Activated CD4-positive, CD25-positive, alpha-beta regulatory T cell (primary cell): Measurements from ENCODE around the gene CIART.
"Not testable (repeated sequence)": the region's sequence is repeated elsewhere in the genome, so short reads cannot be mapped to it uniquely, and the experiment has no call there.

Experiments used
- DNase-seq, 4 experiments: peaks; one replicate each; lab custom pipeline; 2025; lab: John Stamatoyannopoulos, UW

CIART gene, protein sequence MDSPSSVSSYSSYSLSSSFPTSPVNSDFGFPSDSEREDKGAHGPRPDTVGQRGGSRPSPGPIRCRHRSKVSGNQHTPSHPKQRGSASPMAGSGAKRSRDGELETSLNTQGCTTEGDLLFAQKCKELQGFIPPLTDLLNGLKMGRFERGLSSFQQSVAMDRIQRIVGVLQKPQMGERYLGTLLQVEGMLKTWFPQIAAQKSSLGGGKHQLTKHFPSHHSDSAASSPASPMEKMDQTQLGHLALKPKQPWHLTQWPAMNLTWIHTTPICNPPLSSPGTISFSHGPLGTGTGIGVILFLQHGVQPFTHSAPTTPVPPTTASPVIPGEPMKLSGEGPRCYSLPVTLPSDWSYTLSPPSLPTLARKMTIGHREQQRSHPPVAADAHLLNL

DNA sequence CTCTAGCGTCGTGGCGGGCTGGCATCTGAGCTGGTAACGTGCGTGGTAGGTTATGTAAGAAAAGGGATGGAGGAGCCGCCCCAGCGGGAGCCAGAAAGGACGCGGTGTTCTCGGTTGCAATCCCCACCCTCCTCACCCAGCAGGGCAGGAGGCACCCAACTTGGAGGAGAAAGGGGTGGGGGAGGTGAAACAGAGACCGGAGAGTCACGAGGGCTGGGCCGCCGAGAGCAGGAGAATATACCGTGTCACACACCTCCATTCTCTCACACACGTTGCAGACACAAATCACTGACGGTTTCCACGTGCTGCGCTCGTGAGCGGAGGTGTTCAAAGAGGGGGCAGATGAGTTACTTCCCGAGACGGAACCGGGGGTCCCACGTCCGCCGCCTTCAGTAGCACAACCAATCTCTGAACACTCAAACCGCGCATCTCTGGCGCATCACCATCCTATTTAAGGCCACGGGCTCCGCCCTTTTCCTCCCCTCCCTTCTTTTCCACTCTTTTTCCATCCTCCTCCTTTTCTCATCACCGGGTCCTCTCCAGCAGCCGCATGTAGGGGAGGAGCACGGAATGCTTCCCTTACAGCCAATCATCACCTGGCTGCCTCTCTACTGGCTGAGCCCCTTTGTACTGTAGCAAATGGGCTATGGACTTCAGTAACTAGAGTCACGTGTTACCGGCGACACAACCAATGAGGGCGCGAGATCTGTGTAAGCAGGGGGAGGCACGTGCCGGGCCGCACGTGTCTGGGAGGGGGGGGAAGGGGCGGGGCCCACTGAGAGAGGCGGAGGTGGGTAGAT is at the start of gene CIART:
Gene CIART (plus strand): TSS at position 797 of the 800 bp plus-strand sequence. CDS start 714 bp downstream, outside the sequence.
- peak; percentile 42 to 67 (median 56) for DNase-seq

DNA sequence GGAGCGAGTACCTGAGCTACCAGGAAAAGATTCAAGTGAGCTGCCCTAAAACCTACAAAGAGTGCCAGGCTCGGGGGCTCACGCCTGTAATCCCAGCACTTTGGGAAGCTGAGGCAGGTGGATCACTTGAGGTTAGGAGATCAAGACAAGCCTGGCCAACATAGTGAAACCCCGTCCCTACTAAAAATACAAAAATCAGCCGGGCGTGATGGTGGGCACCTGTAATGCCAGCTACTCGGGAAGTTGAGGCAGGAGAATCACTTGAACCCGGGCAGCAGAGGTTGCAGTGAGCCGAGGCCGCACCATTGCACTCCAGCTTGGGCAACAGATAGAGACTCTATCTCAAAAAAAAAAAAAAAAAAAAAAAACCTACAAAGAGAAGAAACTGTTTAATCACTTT is 49.4 kb upstream of the CIART start:
- DNase-seq = not testable (repeated sequence)

DNA sequence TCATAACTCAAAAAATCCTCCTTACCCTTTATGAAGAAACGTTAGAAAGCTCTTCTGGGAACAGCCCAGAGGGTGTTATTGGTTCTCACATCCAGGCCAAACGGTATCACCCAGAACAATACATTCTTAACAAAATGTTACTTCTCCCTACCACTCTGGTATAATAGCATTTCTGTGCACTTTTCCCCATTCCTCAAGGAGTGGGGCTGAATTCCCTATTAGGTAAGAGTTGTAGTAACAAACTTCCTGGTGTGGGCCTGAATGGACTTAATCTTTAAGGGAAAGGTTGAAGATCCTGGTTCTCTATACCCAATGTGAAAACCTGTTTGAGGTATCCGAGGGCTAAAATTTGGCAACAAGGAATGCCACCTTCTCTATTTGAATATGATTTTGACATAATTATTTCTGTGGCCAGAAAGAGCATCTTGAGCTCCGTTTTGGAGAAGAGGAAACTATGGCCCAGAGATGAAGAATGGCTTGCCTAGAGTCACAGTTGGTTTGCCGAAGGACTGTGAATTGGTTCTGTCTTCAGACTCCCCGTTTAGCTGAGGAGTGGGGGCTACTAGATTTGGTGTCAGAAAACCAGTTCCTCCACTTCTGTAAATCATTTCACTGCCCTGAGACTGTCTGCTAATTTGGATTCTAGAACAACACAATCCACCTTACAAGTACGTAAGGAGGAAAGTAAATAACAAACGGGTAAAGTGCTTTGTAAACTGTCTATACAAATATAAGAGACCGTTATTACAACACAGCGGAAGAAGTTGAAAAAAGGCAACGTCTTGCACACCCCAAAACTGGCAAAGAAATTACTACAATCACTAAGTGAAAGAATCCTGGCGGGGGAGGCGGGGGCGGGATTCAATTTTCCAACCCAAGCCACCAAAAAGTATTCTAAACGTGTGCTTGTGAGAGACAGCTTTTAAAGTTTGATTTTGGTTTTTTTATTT is 48.7 kb upstream of the CIART start:
- DNase-seq = no peak

DNA sequence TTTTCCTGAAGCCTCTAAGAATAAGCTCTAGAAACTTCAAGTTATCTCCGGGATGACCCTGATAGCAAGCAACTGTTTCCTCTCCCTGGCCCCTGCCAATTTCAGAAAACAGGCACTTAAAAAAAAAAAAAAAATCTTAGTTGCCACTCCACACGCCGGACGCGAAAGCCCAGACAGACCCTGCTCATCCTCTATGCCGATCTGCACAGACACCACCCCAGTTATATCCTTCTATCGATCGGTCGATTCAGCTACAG is 48.1 kb upstream of the CIART start:
- no peak for DNase-seq

DNA sequence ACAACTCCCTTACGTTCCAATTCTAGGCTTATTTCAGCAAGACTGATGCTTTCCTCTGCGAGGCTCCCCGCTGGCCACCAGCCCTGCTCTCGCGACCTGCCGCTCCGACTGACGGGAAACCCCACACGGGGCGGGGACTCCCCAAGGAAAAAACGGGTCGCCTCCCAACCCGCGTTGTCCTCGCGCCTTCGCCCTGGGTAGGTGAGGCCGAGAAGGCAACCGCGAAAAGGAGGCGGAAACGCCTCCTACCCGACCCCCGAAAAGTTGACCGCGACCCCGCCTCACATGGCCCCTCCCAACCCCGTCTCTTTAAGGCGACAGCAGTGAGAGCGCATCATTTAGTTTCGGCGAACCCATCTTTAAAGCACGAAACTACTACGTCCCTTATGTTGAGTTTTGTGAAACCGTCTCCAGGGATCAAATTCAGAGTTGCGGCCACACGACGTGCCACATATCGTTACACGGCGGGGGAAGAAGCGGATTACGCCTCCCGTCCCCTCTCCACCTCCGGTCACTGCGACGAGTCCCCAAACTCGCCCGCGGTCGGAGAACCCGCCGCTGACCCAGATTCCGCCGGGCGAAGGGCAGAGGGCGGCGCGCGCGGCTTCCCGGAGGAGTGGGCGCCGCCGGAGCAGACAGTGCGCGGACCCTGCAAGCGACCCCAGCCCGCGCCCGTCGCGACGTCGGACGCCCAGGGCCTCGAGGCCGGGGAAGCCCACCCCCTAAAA is 47.6 kb upstream of the CIART start:
- peak; percentile 63 to 68 (median 64) for DNase-seq

DNA sequence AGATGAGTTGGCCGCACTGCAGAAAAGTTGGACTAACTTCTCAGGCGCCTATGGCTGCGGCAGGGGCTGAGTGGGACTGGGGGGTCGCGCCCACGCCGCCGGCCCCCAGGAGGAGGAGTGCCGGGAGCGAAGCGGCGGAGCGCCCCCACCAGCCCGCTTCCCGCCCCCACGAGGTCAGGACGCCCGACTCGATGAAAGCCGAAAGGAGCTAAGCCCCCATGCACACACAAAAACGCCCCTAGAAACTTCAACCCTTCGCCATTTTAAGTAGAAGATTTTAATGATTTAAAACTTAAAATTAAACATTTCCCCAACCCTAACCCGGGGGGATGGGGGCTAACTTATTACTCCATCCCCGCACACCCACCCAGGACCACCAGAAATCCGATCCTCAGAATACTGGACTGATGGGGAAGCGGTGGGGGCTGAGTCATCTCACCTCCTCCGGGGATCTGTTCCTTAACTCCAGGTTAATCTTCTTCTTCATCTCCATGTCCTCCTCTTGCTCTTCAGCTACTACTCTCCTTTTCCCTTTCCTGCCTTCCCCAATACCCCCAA is 47.0 kb upstream of the CIART start:
- DNase-seq = peak in 2 of 4 experiments; percentile 12 to 31

DNA sequence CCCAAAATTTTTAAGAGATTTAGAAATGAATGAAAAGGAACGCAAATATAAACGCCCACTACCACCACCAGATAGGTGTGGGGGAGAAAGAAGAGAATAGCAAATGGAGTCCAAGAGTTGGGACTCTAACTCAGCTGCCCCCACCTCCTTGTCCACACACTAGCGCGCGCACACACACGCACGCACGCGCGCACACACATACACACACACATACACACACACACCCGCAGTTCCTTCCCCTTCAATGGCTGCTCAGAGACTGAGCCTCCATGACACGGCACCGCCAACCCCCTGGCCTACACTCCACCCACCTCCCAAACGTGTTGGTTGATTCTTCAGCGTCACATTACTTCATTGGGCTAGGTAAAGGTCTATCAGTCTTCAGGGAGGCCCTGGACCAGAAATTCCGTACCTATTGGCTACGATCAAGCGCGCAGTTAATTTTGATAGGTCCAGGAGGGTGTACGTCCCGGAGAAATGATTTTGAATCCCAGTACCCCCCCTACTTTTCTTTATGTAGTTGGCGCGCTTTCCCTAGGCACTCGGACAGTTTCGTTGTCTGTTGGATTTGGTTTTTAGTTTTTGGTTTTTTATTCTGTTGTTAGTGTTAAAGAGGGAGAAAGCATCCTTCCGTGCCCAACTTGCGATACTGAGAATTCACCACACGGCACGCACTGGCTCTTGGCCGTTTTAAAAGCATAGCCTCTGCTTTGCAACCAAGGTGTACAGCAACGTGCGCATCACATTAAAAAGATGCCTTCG is 46.3 kb upstream of the CIART start, which contains the start of gene ANP32E:
Gene ANP32E (minus strand): TSS at position 261 of the 762 bp plus-strand sequence. CDS start 326 bp downstream, outside the sequence.
- peak; percentile 76 to 86 (median 84) for DNase-seq

DNA sequence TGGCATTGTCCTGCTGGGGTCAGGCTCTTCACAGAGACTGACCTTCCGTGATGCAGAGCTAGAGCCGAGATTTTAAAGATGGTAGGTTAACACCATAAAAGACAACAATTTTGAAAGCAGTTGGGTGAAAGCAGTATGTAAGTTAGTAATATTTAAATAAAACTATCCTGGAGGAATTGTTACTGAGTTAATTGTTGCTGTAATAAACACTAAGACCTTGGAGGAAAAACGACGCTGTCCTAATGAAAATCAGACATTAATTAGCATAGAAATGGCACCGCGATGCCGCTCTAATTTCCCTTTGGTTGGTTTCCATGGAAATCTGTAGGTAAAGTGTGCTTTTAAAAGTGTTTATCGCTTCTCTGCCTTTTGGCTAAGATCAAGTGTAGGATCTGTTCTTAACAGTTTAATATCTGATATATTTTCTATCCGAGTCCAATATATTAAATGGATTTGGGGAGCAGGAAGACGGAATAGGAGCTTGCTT is 45.7 kb upstream of the CIART start:
- DNase-seq = no peak

DNA sequence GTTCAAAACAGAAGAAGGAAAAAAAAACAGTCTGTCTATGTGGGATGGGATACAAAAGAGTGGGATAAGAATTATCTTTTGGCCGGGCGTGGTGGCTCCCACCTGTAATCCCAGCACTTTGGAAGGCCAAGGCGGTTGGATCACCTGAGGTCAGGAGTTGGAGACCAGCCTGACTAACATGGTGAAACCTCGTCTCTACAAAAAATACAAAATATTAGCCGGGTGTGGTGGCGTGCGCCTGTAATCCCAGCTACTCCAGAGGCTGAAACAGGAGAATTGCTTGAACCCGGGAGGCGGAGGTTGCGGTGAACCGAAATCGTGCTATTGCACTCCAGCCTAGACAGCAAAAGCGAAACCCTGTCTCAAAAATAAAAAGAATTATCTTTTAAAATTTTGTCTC is 45.2 kb upstream of the CIART start:
- DNase-seq = not testable (repeated sequence)

DNA sequence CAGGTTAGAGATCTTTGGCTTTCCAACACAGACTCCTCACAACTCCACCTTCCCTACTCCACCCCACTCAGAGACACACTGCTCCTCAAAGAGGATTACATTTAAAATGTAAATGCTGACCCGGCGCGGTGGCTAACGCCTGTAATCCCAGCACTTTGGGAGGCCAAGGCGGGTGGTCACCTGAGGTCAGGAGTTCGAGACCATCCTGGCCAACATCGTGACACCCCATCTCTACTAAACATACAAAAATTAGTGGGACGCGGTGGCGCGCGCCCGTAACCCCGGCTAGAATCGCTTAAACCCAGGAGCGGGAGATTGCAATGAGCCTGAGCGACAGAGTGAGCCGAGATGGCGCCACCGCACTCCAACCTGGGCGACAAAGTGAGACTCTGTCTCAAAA is 44.6 kb upstream of the CIART start:
- DNase-seq = no peak

DNA sequence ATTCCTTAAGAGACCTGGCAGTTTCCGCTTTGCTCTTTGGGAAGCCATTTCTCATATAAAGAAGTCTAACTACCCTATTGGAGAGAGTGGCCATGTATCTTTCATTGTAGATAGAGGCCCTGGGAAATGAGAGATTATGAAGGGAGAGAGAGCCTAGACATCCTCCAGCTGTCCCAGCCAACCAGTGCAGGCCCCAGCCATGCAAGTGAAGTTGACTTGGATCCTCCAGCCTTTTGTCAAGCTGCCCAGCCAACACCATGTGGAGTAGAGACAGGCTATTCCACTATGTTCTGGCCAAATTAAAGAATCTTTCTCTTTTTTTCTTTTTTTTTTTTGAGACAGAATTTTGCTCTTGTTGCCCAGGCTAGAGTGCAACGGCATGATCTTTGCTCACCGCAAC is 39.4 kb upstream of the CIART start:
- no peak for DNase-seq

DNA sequence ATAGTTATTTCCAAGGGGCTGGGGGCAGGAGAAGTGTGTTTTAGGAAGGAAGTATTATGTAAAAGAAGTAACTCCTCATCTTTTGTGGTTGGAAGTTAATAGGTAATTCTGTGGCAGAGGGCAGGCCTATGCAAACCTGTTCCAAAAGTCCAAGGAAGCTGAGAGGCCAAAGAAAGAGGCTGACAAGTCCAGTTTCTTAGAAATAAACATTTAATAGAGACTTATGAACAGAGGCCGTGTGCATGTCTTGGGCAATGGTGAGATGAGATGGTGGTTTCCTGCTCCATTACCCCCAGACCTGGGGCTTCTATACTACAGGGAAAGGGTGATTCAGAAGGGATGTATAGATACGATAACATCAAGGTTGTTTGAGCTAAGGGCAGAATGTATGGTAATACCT is 32.4 kb upstream of the CIART start:
- DNase-seq = no peak

DNA sequence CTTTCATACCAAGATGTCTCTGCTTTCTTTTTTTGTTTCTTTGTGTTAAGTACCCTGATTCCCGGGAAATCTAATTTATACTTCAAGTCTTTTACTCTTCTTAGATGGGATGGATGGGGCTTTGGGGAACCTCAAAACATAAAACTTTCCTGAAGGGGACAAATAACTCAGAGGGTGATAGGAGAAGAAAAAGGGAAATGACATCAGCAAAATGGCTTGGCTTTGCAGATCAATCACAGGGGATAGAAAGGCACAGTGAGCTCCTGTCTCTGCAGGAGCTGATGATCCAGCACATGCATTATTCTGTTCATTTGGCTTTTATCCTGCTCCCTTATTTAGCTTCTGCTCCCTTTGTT is 26.2 kb upstream of the CIART start:
- no peak for DNase-seq

DNA sequence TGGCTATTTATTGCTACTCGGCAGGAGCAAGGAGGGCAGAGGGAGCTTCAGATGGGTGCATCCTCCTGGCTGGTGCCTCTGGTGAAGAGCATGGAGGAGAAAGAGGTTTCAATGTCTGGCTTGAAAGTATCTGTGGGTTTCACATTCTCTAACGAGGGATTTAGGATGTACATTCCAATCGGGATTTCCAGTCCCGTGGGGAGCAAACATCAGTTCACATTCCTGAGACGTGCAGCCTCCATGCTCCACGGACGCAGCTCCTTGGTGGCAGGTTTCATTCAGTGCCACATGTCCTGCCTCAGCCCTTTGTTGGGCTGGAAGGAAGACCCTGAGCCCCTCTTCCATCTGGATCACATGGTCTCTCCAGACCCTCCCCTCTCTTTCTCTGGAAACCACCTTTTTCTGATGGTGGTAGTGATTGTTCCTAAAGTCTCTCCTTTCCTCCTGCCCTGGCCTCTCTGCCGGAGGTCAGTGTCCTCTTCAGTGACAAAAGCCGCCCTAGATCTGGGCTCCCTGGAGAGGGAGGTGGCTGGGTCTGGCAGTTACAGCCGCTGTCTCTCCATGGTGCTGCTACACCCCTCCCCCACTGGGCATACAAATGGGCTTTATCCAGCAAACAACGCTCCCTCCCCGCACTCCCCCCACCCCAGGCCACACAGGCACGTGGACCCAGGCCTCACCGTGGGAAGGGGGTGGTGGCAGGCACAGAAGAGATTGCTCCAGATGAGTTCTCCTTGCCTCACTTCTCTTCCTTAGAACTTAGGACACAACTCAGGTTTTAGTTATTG is 25.6 kb upstream of the CIART start:
- no peak for DNase-seq

DNA sequence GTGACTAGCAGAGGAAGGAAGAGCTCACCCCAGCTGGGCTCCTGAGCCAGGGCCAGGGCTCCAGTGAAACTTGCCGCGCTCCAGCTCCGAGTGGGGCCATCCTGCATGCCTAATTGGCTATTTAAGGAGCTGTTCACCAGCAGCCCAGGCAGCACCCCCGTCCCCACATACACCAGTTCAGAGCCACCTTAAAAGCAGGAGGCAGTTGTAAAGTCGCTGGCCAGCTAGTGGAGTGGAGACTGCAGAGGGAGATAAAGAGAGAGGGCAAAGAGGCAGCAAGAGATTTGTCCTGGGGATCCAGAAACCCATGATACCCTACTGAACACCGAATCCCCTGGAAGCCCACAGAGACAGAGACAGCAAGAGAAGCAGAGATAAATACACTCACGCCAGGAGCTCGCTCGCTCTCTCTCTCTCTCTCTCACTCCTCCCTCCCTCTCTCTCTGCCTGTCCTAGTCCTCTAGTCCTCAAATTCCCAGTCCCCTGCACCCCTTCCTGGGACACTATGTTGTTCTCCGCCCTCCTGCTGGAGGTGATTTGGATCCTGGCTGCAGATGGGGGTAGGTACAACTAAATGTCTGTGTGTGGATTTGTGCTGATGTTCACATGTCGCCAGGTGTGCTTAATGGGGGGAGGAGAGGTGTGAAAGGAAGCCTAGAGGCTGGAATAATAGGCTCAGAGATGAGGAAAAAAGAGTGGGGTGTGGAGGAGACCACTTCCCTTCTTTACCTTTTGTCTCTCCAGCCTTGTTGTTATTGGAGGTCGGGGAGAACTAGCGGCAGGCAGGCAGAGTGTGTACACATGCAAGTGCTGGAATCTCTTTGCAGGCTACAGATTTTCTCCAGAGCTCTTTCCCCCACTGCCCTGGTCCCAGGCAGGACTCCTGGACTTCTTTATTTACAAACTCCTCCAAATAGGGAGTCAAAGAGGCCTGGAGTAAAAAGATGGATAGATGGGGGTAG is 24.4 kb upstream of the CIART start, which contains the start of gene CA14:
Gene CA14 (plus strand): TSS at position 151 of the 962 bp plus-strand sequence. CDS start 355 bp downstream, at position 506.
- no peak for DNase-seq

DNA sequence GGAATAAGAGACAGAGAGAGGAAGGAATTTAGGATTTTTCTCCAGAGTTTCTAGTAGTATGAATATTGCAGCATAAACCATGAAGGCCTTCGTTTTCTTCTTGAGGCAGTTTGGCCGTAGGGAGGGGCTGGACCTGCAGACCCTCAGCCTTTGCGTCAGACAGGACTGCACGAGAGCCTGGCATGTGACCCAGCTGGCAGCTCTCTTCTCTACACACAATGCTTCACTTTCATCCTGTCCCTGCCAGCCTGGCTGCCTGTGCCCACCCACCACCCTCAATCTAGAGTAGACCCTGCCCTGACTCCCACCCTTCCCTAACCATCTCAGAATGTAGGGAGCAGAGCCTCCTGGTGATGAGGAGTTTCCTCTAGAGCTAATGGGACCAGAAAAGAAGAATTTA is 23.1 kb upstream of the CIART start:
- no peak for DNase-seq

DNA sequence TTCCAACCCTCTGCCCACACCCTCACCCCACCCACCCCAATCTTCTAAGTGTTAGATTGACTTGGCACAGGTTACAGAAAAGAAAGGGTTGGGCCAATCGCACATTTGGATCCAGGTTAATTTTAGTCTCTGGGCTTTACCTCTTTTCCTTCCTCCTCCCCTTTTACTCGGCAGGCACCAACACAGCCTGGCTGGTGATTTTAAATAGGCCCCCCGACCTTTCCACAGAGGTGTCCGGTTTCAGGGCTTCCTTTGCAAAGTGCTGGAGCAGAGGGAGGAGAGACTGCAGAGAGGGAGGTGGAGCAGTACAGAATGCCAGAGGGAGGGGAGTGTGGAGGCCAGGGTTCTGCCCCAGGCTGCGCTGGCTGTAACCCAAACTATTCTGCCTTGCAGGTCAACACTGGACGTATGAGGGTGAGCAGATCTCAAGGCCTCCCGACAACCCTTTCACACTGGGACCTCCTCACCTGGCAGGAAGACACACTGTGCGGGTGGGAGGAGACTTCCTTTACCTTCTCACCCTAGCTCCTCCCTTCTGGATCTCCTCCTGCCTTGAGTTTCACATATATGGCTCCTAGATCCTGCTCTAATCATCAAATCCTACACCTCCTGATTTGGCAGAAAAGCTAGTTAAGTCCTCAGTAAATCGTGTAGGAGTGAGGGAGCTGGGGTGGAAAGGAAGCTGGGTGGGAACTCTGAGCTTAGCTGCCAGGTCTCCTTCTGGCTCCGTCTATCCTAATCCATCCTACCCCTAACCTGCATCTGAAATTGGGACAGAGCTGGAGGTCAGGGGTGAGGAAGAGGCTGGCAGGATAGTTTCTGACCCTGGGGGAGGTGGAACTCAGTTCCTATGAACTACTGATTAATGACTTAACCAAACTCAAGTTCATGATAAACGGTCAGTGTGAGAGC is 22.3 kb upstream of the CIART start:
- DNase-seq = no peak
